SK-N-SH treated with all-trans-retinoic acid at 6 μM for 48 hours (cell line): Measurements from ENCODE around the gene DSC1.

Experiments
- BACH2 ChIP-seq: fragments of 250-450 bp; sonication (Bioruptor Pico); IDR thresholded peaks from 2 replicates; pipeline ENCODE4 v1.9.0; 2021; ENCODE audit warnings: mild to moderate bottlenecking, borderline replicate concordance
- GLIS3 ChIP-seq: fragments of 250-450 bp; sonication (Bioruptor Pico); IDR thresholded peaks from 2 replicates; pipeline ENCODE4 v1.5.0; 2020; ENCODE audit warnings: mild to moderate bottlenecking, moderate library complexity
- TOX ChIP-seq: fragments of 250-450 bp; sonication (Bioruptor Pico); IDR thresholded peaks from 2 replicates; pipeline ENCODE4 v1.8.0; 2021; ENCODE audit warnings: mild to moderate bottlenecking, moderate library complexity, borderline replicate concordance
- ZC3H10 ChIP-seq: fragments of 250-450 bp; sonication (Bioruptor Pico); IDR thresholded peaks from 2 replicates; pipeline ENCODE4 v1.5.1; 2021; ENCODE audit warnings: mild to moderate bottlenecking, moderate library complexity
- ZFP3 ChIP-seq: fragments of 250-450 bp; sonication (Bioruptor Pico); IDR thresholded peaks from 2 replicates; pipeline ENCODE4 v1.5.0; 2020; ENCODE audit warnings: mild to moderate bottlenecking, moderate library complexity
- ZNF565 ChIP-seq: fragments of 450-650 bp; formaldehyde crosslinking; conservative IDR thresholded peaks from 2 replicates; pipeline ENCODE4 v1.5.0; 2020; ENCODE audit warnings: low read depth, mild to moderate bottlenecking, moderate library complexity
- ZNF70 ChIP-seq: fragments of 450-650 bp; formaldehyde crosslinking; IDR thresholded peaks from 2 replicates; pipeline ENCODE4 v1.5.0; 2020; ENCODE audit warnings: mild to moderate bottlenecking, moderate library complexity
- TF ChIP-seq, protein P1 (sequence below): fragments of 250-450 bp; sonication (Bioruptor Pico); IDR thresholded peaks from 2 replicates; pipeline ENCODE4 v1.8.0; 2020; ENCODE audit warnings: mild to moderate bottlenecking, moderate library complexity, borderline replicate concordance
- TF ChIP-seq, protein P2 (sequence below): fragments of 250-450 bp; sonication (Bioruptor Pico); IDR thresholded peaks from 2 replicates; pipeline ENCODE4 v1.5.1; 2021; ENCODE audit warnings: mild to moderate bottlenecking, moderate library complexity
- TF ChIP-seq, protein P3 (sequence below): fragments of 250-450 bp; sonication (Bioruptor Pico); IDR thresholded peaks from 2 replicates; pipeline ENCODE4 v1.5.1; 2020; ENCODE audit warnings: low read depth, mild to moderate bottlenecking, moderate library complexity

DNA sequence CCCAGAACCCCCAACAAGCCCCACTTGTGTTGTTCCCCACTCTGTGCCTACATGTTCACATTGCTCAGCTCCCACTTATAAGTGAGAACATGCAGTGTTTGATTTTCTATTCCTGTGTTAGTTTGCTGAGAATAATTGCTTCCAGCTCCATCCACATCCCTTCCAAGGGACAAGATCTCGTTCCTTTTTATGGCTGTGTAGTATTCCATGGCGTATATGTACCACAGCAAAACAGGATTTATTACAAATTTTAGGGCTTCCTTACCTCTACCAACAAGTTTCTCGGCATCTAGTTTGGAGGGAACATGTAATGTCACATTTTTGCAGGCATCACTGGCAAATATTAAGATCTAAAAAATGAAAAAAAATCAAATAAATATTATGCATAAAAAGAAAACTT is 69.4 kb downstream of the DSC1 start:
- TF ChIP-seq ZNF70 (CRISPR knock-in tag), result no peak
- TF ChIP-seq ZC3H10 (CRISPR knock-in tag), result no peak
- TF ChIP-seq, protein P1, sequence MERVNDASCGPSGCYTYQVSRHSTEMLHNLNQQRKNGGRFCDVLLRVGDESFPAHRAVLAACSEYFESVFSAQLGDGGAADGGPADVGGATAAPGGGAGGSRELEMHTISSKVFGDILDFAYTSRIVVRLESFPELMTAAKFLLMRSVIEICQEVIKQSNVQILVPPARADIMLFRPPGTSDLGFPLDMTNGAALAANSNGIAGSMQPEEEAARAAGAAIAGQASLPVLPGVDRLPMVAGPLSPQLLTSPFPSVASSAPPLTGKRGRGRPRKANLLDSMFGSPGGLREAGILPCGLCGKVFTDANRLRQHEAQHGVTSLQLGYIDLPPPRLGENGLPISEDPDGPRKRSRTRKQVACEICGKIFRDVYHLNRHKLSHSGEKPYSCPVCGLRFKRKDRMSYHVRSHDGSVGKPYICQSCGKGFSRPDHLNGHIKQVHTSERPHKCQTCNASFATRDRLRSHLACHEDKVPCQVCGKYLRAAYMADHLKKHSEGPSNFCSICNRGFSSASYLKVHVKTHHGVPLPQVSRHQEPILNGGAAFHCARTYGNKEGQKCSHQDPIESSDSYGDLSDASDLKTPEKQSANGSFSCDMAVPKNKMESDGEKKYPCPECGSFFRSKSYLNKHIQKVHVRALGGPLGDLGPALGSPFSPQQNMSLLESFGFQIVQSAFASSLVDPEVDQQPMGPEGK (CRISPR knock-in tag), result no peak
- TF ChIP-seq TOX (CRISPR knock-in tag), result no peak
- TF ChIP-seq ZFP3, result no peak
- TF ChIP-seq, protein P2, sequence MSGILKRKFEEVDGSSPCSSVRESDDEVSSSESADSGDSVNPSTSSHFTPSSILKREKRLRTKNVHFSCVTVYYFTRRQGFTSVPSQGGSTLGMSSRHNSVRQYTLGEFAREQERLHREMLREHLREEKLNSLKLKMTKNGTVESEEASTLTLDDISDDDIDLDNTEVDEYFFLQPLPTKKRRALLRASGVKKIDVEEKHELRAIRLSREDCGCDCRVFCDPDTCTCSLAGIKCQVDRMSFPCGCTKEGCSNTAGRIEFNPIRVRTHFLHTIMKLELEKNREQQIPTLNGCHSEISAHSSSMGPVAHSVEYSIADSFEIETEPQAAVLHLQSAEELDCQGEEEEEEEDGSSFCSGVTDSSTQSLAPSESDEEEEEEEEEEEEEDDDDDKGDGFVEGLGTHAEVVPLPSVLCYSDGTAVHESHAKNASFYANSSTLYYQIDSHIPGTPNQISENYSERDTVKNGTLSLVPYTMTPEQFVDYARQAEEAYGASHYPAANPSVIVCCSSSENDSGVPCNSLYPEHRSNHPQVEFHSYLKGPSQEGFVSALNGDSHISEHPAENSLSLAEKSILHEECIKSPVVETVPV (CRISPR knock-in tag), result no peak
- TF ChIP-seq, protein P3, sequence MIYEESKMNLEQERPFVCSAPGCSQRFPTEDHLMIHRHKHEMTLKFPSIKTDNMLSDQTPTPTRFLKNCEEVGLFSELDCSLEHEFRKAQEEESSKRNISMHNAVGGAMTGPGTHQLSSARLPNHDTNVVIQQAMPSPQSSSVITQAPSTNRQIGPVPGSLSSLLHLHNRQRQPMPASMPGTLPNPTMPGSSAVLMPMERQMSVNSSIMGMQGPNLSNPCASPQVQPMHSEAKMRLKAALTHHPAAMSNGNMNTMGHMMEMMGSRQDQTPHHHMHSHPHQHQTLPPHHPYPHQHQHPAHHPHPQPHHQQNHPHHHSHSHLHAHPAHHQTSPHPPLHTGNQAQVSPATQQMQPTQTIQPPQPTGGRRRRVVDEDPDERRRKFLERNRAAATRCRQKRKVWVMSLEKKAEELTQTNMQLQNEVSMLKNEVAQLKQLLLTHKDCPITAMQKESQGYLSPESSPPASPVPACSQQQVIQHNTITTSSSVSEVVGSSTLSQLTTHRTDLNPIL (CRISPR knock-in tag), result no peak
- TF ChIP-seq GLIS3 (CRISPR knock-in tag), result no peak
- no peak for TF ChIP-seq ZNF565 (CRISPR knock-in tag)
- TF ChIP-seq BACH2 (CRISPR knock-in tag), result no peak
